T-cell (primary cell): ENCODE measurements around the gene TKT. TPM values are rescaled to one million over a fixed set of nuclear protein-coding genes. Genes with fewer than 3 reads are reported as not detected.

Experiments used
- ATAC-seq, 4 experiments: fragments of 200-7000 bp in 3 of 4; fragments of 150-1000 bp in 1 of 4; cut with Tn5 transposase; replicated peaks in 1 of 4; 1 replicate in 3 of 4; 2 replicates in 1 of 4; pipeline ENCODE4 v1.10.0; 2021; ENCODE audit warnings: moderate library complexity in 3 of 4, mild to moderate bottlenecking in 2 of 4, moderate number of reproducible peaks in 1 of 4
- CTCF ChIA-PET, 2 donors: fragments of 300-600 bp; sonication (Branson Sonifier 250); formaldehyde crosslinking; loops; one replicate each; lab custom pipeline; 2022; ENCODE audit warnings: antibody characterized with exemption in 2 of 2; lab: Charles Lee
- POLR2A ChIA-PET, 2 donors: fragments of 300-600 bp; sonication (Branson Sonifier 250); formaldehyde crosslinking; loops; one replicate each; lab custom pipeline; 2022; ENCODE audit warnings: antibody characterized with exemption in 2 of 2; lab: Charles Lee
- DNase-seq, 35 experiments: peaks; one replicate each; pipeline versions ENCODE4 v3.0.0 to v3.0.0-alpha.2; 2013 to 2023
- H3K27ac ChIP-seq: one replicate; pipeline ENCODE4 v1.5.1; 2013; ENCODE audit warnings: low read length
- H3K27me3 ChIP-seq, 2 experiments: replicated peaks in 1 of 2; 1 replicate in 1 of 2; 2 replicates in 1 of 2; pipeline versions ENCODE4 v1.6.1 to v1.7.0; 2013; ENCODE audit warnings: low read length in 1 of 2, mixed read lengths in 1 of 2; ENCODE audit not compliant: control insufficient read depth in 2 of 2, insufficient read depth in 2 of 2; ENCODE audit errors: extremely low read depth in 1 of 2
- H3K36me3 ChIP-seq, 2 donors: 1 replicate in 1 of 2; 2 replicates in 1 of 2; pipeline versions ENCODE4 v1.6.1 to v1.7.0; 2013; ENCODE audit warnings: low read length in 1 of 2; ENCODE audit not compliant: control insufficient read depth in 2 of 2, insufficient read depth in 1 of 2; ENCODE audit errors: extremely low read depth in 1 of 2
- H3K4me1 ChIP-seq, 2 experiments: 1 replicate in 1 of 2; 2 replicates in 1 of 2; pipeline versions ENCODE4 v1.6.1 to v1.7.0; 2013; ENCODE audit warnings: low read length in 2 of 2, mixed read lengths in 1 of 2; ENCODE audit not compliant: insufficient read depth in 2 of 2, control insufficient read depth in 1 of 2; ENCODE audit errors: extremely low read depth in 1 of 2
- H3K4me3 ChIP-seq, 2 donors: 1 replicate in 1 of 2; 2 replicates in 1 of 2; pipeline versions ENCODE4 v1.5.1 to v1.7.0; 2013; ENCODE audit warnings: mild to moderate bottlenecking in 2 of 2, low read length in 1 of 2, moderate library complexity in 1 of 2; ENCODE audit not compliant: control insufficient read depth in 1 of 2; ENCODE audit errors: extremely low read depth in 1 of 2
- H3K9me3 ChIP-seq: 2 replicates; pipeline ENCODE4 v1.7.0; 2013
- H3K27ac Mint-ChIP-seq, 2 donors: one replicate each; pipeline ENCODE4 v1.8.0; 2020 to 2021; ENCODE audit warnings: mild to moderate bottlenecking in 2 of 2, mixed read lengths in 2 of 2
- H3K27me3 Mint-ChIP-seq, 2 donors: one replicate each; pipeline ENCODE4 v1.8.0; 2021 to 2022; ENCODE audit warnings: mixed read lengths in 2 of 2
- H3K36me3 Mint-ChIP-seq: one replicate; pipeline ENCODE4 v1.8.0; 2021; ENCODE audit warnings: mixed read lengths
- H3K4me1 Mint-ChIP-seq, 3 donors: one replicate each; pipeline ENCODE4 v1.8.0; 2020 to 2022; ENCODE audit warnings: mixed read lengths in 3 of 3, mild to moderate bottlenecking in 1 of 3
- H3K4me3 Mint-ChIP-seq, 3 donors: one replicate each; pipeline ENCODE4 v1.8.0; 2020 to 2022; ENCODE audit warnings: mild to moderate bottlenecking in 3 of 3, mixed read lengths in 3 of 3, moderate library complexity in 3 of 3
- H3K9me3 Mint-ChIP-seq, 3 donors: one replicate each; pipeline ENCODE4 v1.8.0; 2020 to 2022; ENCODE audit warnings: mixed read lengths in 3 of 3
- WGBS: methylation state at CpG from one replicate; pipeline ENCODE4 v1.1.5; 2013; ENCODE audit warnings: missing lambda C conversion rate; ENCODE audit not compliant: insufficient coverage; 5-methylcytosine and 5-hydroxymethylcytosine counted together
- total RNA-seq, 35 experiments: library from RNA in 6 of 35; stranded (reverse) in 6 of 35; fragments of 120-200 nt in 1 of 35; gene quantifications; one replicate each; pipeline versions ENCODE4 v1.2.1 to v1.2.4 and lab custom pipeline; 2013 to 2026

Gene TKT
- total RNA-seq, 5 donors from 2014 or later (not counting 1 experiment from before 2014, with no cell fraction given), result 98.2 to 139 (median 118) TPM

DNA sequence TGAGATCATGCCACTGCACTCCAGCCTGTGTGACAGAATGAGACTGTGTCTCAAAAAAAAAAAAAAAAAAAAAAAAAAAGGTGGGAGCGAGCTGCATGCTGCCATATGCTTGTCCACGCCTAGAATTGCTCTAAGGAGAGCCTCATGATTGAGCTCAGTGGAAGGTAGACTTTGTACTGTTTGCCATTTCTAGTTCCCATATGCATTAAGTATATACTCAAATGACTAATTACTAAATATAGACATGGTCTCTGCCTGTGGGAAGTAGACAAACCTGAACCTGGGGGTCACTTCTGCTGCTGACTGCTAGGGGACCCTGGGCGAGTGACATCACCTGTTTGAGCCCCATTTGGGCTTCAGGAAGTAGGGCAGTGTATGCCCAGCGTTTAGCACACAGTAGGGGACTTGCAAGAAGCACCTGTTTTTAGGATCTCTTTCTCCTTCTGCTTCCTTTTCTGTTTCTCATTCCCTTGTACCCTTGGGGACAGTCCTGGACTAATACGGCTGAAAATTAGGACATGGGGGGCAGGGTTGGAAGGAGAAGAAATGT lies 67.6 kb downstream of the TKT start:
- H3K4me1 Mint-ChIP-seq, result no peaks in the 10 kb centered on the region
- Histone ChIP-seq H3K4me1 (no peaks in the 10 kb centered on the region), H3K36me3 (peaks cover 5 to 58% of the 10 kb centered on the region in 2 donors), H3K27me3 (no peaks in the 10 kb centered on the region), H3K4me3 (no peak overlapping the region), H3K9me3 (no peaks in the 10 kb centered on the region), H3K27ac (no peak overlapping the region)
- H3K36me3 Mint-ChIP-seq, result peaks cover 32% of the 10 kb centered on the region
- H3K9me3 Mint-ChIP-seq, result no peaks in the 10 kb centered on the region
- ChIA-PET POLR2A (no interaction called here), CTCF (no interaction called here)
- ATAC-seq, result no peak
- no peak for DNase-seq
- no peak overlapping the region for H3K27ac Mint-ChIP-seq
- no peak overlapping the region for H3K4me3 Mint-ChIP-seq
- WGBS, result 87% methylated on average over 3 of the region's 5 CpGs
- H3K27me3 Mint-ChIP-seq, result no peaks in the 10 kb centered on the region

DNA sequence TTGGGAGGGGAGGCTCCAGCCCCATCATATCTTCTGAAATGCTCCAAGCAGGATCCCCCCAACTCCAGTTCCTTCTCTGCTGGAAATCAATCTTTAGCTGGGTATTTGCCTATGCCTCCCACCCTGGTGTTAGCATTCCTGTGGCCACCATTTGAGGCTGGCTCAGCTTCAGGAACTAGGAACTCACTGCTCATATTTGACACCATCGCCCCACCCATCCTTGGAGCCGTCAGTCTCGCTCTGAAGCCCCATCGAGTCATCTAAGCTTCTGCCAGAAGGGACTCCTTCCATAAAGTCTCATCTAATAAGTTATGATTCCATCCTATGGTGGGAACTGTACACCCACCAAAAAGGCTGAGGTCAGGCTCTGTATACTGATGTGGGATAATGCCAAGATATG lies 68.4 kb downstream of the TKT start:
- H3K4me1 ChIP-seq, result no peaks in the 10 kb centered on the region
- no CpG with 5 or more reads among the region's 4 CpGs for WGBS
- ATAC-seq (no peak), DNase-seq (no peak)
- no peak overlapping the region for H3K27ac ChIP-seq
- H3K27ac Mint-ChIP-seq, result no peak overlapping the region
- H3K9me3 Mint-ChIP-seq, result no peaks in the 10 kb centered on the region
- ChIA-PET POLR2A (interaction anchor here in 1 of 2 donors (0.5 kb wide), 1 partner anchor 79 kb away, joined by 3 read pairs; no protein-coding TSS in a partner anchor), CTCF (no interaction called here)
- H3K36me3 ChIP-seq, result peaks cover 5 to 65% of the 10 kb centered on the region in 2 donors
- H3K4me3 Mint-ChIP-seq, result no peak overlapping the region
- no peaks in the 10 kb centered on the region for H3K4me1 Mint-ChIP-seq
- no peak overlapping the region for H3K4me3 ChIP-seq
- peaks cover 28% of the 10 kb centered on the region for H3K36me3 Mint-ChIP-seq
- H3K9me3 ChIP-seq, result no peaks in the 10 kb centered on the region
- no peaks in the 10 kb centered on the region for H3K27me3 Mint-ChIP-seq
- no peaks in the 10 kb centered on the region for H3K27me3 ChIP-seq

GRCh38 chr3:53186726-53187125 lies 69.1 kb downstream of the TKT start:
- Mint-ChIP-seq H3K9me3 (no peaks in the 10 kb centered on the region), H3K4me1 (no peaks in the 10 kb centered on the region), H3K36me3 (peaks cover 24% of the 10 kb centered on the region), H3K27me3 (no peaks in the 10 kb centered on the region), H3K27ac (no peak overlapping the region), H3K4me3 (no peak overlapping the region)
- 97% methylated on average over 6 of the region's 9 CpGs for WGBS
- POLR2A ChIA-PET, result interaction anchor here in 1 of 2 donors (0.5 kb wide), 1 partner anchor 78 kb away, joined by 3 read pairs; no protein-coding TSS in a partner anchor
- Histone ChIP-seq H3K36me3 (peaks cover 5 to 65% of the 10 kb centered on the region in 2 donors), H3K4me1 (no peaks in the 10 kb centered on the region), H3K4me3 (no peak overlapping the region), H3K27ac (no peak overlapping the region), H3K27me3 (no peaks in the 10 kb centered on the region), H3K9me3 (no peaks in the 10 kb centered on the region)
- ATAC-seq (no peak), DNase-seq (no peak)
- CTCF ChIA-PET, result no interaction called here

GRCh38 chr3:53185761-53186465 lies 69.9 kb downstream of the TKT start:
- Mint-ChIP-seq H3K27me3 (no peaks in the 10 kb centered on the region), H3K27ac (no peak overlapping the region), H3K9me3 (no peaks in the 10 kb centered on the region), H3K4me3 (no peak overlapping the region), H3K36me3 (peaks cover 24% of the 10 kb centered on the region), H3K4me1 (no peaks in the 10 kb centered on the region)
- no peaks in the 10 kb centered on the region for H3K27me3 ChIP-seq
- H3K36me3 ChIP-seq, result peaks cover 9 to 69% of the 10 kb centered on the region in 2 donors
- CTCF ChIA-PET, result no interaction called here
- ATAC-seq (no peak), DNase-seq (no peak)
- no peaks in the 10 kb centered on the region for H3K9me3 ChIP-seq
- POLR2A ChIA-PET, result no interaction called here
- no peak overlapping the region for H3K27ac ChIP-seq
- 91% methylated on average over 5 of the region's 20 CpGs for WGBS
- H3K4me1 ChIP-seq, result no peaks in the 10 kb centered on the region
- H3K4me3 ChIP-seq, result no peak overlapping the region

- 90% methylated on average over 4 of the region's 7 CpGs for WGBS
Measured at GRCh38 chr3:53184701-53185100, 71.1 kb downstream of the TKT start.

DNA sequence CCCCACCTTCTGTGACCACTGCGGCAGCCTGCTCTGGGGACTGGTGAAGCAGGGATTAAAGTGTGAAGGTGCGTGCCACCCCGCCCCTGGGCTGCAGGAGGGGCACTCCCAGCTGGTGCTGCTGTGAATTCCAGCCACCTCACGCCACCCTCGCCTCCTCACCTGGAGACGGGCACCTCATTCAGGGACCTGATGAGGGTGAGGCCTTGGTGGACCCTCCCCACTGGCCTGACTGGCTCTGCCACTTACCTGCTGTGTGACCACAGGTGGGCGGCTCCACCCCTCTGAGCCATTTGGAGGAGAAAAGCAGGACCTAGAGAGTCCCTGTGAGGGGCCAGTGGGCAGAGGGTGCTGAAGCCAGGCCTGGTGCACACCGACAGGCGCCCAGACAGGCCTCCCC lies 72.3 kb downstream of the TKT start:
- DNase-seq (no peak), ATAC-seq (no peak)
- H3K4me1 Mint-ChIP-seq, result peaks cover 0 to 7% (median 0%) of the 10 kb centered on the region in 3 donors
- peaks cover 9 to 67% of the 10 kb centered on the region in 2 donors for H3K36me3 ChIP-seq
- H3K4me3 Mint-ChIP-seq, result no peak overlapping the region
- POLR2A ChIA-PET, result interaction anchor here in 1 of 2 donors (0.6 kb wide), 1 partner anchor 290 kb away, joined by 6 read pairs; no protein-coding TSS in a partner anchor
- H3K9me3 Mint-ChIP-seq, result no peaks in the 10 kb centered on the region
- H3K4me1 ChIP-seq, result no peaks in the 10 kb centered on the region
- no peak overlapping the region for H3K27ac Mint-ChIP-seq
- H3K27me3 ChIP-seq, result no peaks in the 10 kb centered on the region
- CTCF ChIA-PET, result no interaction called here
- H3K9me3 ChIP-seq, result no peaks in the 10 kb centered on the region
- 93% methylated on average over 8 of the region's 9 CpGs for WGBS
- H3K27ac ChIP-seq, result no peak overlapping the region
- H3K36me3 Mint-ChIP-seq, result peaks cover 24% of the 10 kb centered on the region
- H3K4me3 ChIP-seq, result no peak overlapping the region
- H3K27me3 Mint-ChIP-seq, result no peaks in the 10 kb centered on the region

More at GRCh38 chr3:53184701-53185100, 71.1 kb downstream of the TKT start:
- no peak for DNase-seq
- Histone ChIP-seq H3K27me3 (no peaks in the 10 kb centered on the region), H3K4me1 (no peaks in the 10 kb centered on the region), H3K36me3 (peaks cover 9 to 67% of the 10 kb centered on the region in 2 donors), H3K27ac (no peak overlapping the region), H3K4me3 (no peak overlapping the region), H3K9me3 (no peaks in the 10 kb centered on the region)
- Mint-ChIP-seq H3K9me3 (no peaks in the 10 kb centered on the region), H3K4me3 (no peak overlapping the region), H3K36me3 (peaks cover 15% of the 10 kb centered on the region), H3K27ac (no peak overlapping the region), H3K27me3 (no peaks in the 10 kb centered on the region), H3K4me1 (no peaks in the 10 kb centered on the region)
- ChIA-PET CTCF (interaction anchor here in 1 of 2 donors (0.7 kb wide), 1 partner anchor 289 kb away, joined by 4 read pairs; no protein-coding TSS in a partner anchor), POLR2A (interaction anchor here in 1 of 2 donors (0.6 kb wide), 1 partner anchor 12 kb away, joined by 3 read pairs; no protein-coding TSS in a partner anchor)
- no peak for ATAC-seq
